ENCODE results near the gene MRPL9.
"Not testable (repeated sequence)": the region's sequence is repeated elsewhere in the genome, so short reads cannot be mapped to it uniquely, and the experiment has no call there.

The MRPL9 gene

GRCh38 chr1:151782741-151783140 lies 19.4 kb upstream of the MRPL9 start:
- no peaks in the 10 kb centered on the region for H3K27me3 ChIP-seq (ENCODE audit: control insufficient read depth in 1 of 2, insufficient read depth in 2 of 2, low read length in 2 of 2)
- no peak overlapping the region for H3K9ac ChIP-seq (ENCODE audit: low read length in 2 of 2)
- H3K9me3 ChIP-seq (ENCODE audit: control insufficient read depth in 2 of 2, low read length in 2 of 2): no peaks in the 10 kb centered on the region
- H3K4me1 ChIP-seq (ENCODE audit: control insufficient read depth, insufficient read depth, low read length): no peaks in the 10 kb centered on the region
- H3K36me3 ChIP-seq (ENCODE audit: control insufficient read depth in 2 of 2, insufficient read depth in 2 of 2, low read length in 2 of 2): peaks cover 11 to 12% of the 10 kb centered on the region in 2 donors
- no peak overlapping the region for H3K4me3 ChIP-seq (ENCODE audit: low read length in 2 of 2)
- H3K27ac ChIP-seq (ENCODE audit: low read length): no peak overlapping the region

DNA sequence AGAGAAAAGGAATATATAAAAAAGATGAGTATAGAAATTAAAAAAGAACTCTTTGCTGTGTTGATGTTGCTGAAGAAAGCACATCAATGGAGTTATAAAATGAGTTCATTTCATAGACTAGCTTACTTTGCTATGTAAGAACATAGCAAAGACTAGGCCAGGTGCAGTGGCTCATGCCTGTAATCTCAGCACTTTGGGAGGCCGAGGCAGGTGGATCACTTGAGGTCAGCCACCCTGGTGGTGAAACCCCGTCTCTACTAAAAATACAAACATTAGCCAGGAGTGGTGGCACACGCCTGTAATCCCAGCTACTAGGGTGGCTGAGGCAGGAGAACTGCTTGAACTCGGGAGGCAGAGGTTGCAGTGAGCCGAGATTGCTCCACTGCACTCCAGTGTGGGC lies 18.7 kb upstream of the MRPL9 start:
- not testable (repeated sequence) for H3K27ac ChIP-seq (ENCODE audit: low read length); H3K4me1 ChIP-seq (ENCODE audit: control insufficient read depth, insufficient read depth, low read length); H3K9me3 ChIP-seq (ENCODE audit: control insufficient read depth in 2 of 2, low read length in 2 of 2); H3K27me3 ChIP-seq (ENCODE audit: control insufficient read depth in 1 of 2, insufficient read depth in 2 of 2, low read length in 2 of 2); H3K4me3 ChIP-seq (ENCODE audit: low read length in 2 of 2); H3K9ac ChIP-seq (ENCODE audit: low read length in 2 of 2)
- H3K36me3 ChIP-seq (ENCODE audit: control insufficient read depth in 2 of 2, insufficient read depth in 2 of 2, low read length in 2 of 2): peaks cover 11 to 12% of the 10 kb centered on the region in 2 donors

DNA sequence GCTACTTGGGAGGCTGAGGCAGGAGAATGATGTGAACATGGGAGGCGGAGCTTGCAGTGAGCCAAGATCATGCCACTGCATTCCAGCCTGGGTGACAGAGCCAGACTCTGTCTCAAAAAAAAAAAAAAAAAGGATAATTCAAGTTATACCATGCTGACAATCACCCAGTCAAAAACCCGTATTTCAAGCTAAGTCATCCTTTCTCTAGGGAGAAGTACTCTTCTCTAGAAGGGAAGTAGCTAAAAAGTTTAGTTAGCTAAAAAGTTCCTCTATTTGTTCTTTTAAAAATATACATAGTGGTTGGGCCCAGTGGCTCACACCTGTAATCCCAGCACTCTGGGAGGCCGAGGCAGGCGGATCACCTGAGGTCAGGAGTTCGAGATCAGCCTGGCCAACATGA lies 17.4 kb upstream of the MRPL9 start:
- H3K27ac ChIP-seq (ENCODE audit: low read length); H3K9me3 ChIP-seq (ENCODE audit: control insufficient read depth in 2 of 2, low read length in 2 of 2); H3K4me1 ChIP-seq (ENCODE audit: control insufficient read depth, insufficient read depth, low read length); H3K4me3 ChIP-seq (ENCODE audit: low read length in 2 of 2); H3K9ac ChIP-seq (ENCODE audit: low read length in 2 of 2); H3K27me3 ChIP-seq (ENCODE audit: control insufficient read depth in 1 of 2, insufficient read depth in 2 of 2, low read length in 2 of 2): not testable (repeated sequence)
- peaks cover 15 to 22% of the 10 kb centered on the region in 2 donors for H3K36me3 ChIP-seq (ENCODE audit: control insufficient read depth in 2 of 2, insufficient read depth in 2 of 2, low read length in 2 of 2)

- H3K4me3 ChIP-seq (ENCODE audit: low read length in 2 of 2): no peak overlapping the region
- no peak overlapping the region for H3K27ac ChIP-seq (ENCODE audit: low read length)
- no peaks in the 10 kb centered on the region for H3K27me3 ChIP-seq (ENCODE audit: control insufficient read depth in 1 of 2, insufficient read depth in 2 of 2, low read length in 2 of 2)
- peaks cover 23 to 30% of the 10 kb centered on the region in 2 donors for H3K36me3 ChIP-seq (ENCODE audit: control insufficient read depth in 2 of 2, insufficient read depth in 2 of 2, low read length in 2 of 2)
- H3K9ac ChIP-seq (ENCODE audit: low read length in 2 of 2): no peak overlapping the region
- H3K9me3 ChIP-seq (ENCODE audit: control insufficient read depth in 2 of 2, low read length in 2 of 2): no peaks in the 10 kb centered on the region
- no peaks in the 10 kb centered on the region for H3K4me1 ChIP-seq (ENCODE audit: control insufficient read depth, insufficient read depth, low read length)
These were observed 16.6 kb upstream of the MRPL9 start for GRCh38 chr1:151779852-151780251.

GRCh38 chr1:151777317-151777716 lies 14.0 kb upstream of the MRPL9 start:
- H3K4me3 ChIP-seq (ENCODE audit: low read length in 2 of 2): no peak overlapping the region
- no peak overlapping the region for H3K27ac ChIP-seq (ENCODE audit: low read length)
- no peaks in the 10 kb centered on the region for H3K4me1 ChIP-seq (ENCODE audit: control insufficient read depth, insufficient read depth, low read length)
- H3K9me3 ChIP-seq (ENCODE audit: control insufficient read depth in 2 of 2, low read length in 2 of 2): no peaks in the 10 kb centered on the region
- H3K9ac ChIP-seq (ENCODE audit: low read length in 2 of 2): no peak overlapping the region
- peaks cover 28 to 38% of the 10 kb centered on the region in 2 donors for H3K36me3 ChIP-seq (ENCODE audit: control insufficient read depth in 2 of 2, insufficient read depth in 2 of 2, low read length in 2 of 2)
- no peaks in the 10 kb centered on the region for H3K27me3 ChIP-seq (ENCODE audit: control insufficient read depth in 1 of 2, insufficient read depth in 2 of 2, low read length in 2 of 2)

DNA sequence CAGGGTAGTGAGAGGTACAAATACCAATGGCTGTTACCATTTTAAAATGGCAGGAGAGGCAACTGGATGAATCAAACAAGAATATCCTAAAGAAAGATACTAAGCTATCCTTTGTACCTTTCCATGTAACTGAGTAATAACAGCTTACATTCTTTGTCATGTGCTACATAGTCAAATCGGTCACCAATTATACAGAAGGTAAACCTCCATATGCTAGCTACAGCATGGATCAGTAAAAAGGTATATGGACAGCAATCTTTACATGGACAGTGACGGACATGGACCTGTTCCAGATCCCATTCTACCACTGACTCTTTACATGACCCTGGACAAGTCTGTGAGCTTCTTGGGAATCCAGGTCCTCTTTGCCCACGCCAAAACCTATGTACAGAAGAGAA lies 13.4 kb upstream of the MRPL9 start:
- no peak overlapping the region for H3K9ac ChIP-seq (ENCODE audit: low read length in 2 of 2)
- peaks cover 28 to 38% of the 10 kb centered on the region in 2 donors for H3K36me3 ChIP-seq (ENCODE audit: control insufficient read depth in 2 of 2, insufficient read depth in 2 of 2, low read length in 2 of 2)
- no peaks in the 10 kb centered on the region for H3K27me3 ChIP-seq (ENCODE audit: control insufficient read depth in 1 of 2, insufficient read depth in 2 of 2, low read length in 2 of 2)
- H3K27ac ChIP-seq (ENCODE audit: low read length): no peak overlapping the region
- H3K9me3 ChIP-seq (ENCODE audit: control insufficient read depth in 2 of 2, low read length in 2 of 2): no peaks in the 10 kb centered on the region
- no peaks in the 10 kb centered on the region for H3K4me1 ChIP-seq (ENCODE audit: control insufficient read depth, insufficient read depth, low read length)
- H3K4me3 ChIP-seq (ENCODE audit: low read length in 2 of 2): no peak overlapping the region

DNA sequence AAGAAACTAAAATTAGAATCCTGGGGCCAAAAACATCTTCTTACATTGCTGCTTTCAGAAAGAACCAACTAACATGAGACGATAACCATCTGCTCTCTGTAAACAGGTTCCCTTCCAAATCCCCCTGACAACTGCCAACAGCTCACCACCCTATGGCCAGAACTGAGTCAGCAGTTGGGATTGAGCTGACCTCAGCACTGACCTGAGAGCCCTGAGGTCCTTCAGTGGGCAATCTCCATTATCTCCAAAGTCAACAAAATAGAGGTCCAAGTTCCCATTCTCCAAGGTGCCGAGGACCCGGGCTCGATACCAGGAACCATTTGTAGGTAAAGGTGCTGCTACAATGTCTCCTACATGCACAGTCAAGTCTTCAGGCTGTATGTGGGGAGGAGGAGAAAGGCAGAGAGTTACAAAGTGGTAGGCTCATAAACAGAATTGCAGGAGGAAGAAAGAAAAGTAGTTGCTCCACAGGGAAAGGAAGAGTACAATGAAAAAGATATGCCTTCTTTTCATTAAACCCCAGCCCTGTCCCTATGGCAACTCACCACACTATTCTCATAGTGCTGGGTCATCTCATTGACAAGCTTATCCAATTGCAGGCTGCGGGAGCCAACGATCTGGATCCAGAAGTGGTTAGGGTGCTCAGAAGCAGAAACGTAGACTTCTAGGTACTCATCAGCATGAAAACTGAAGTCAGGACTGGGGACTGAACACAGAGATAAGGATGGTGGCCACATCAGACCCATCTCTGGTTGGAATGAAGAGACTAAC lies 12.8 kb upstream of the MRPL9 start:
- Histone ChIP-seq H3K36me3 (ENCODE audit: control insufficient read depth in 2 of 2, insufficient read depth in 2 of 2, low read length in 2 of 2) (peaks cover 25 to 34% of the 10 kb centered on the region in 2 donors), H3K4me3 (ENCODE audit: low read length in 2 of 2) (no peak overlapping the region)

DNA sequence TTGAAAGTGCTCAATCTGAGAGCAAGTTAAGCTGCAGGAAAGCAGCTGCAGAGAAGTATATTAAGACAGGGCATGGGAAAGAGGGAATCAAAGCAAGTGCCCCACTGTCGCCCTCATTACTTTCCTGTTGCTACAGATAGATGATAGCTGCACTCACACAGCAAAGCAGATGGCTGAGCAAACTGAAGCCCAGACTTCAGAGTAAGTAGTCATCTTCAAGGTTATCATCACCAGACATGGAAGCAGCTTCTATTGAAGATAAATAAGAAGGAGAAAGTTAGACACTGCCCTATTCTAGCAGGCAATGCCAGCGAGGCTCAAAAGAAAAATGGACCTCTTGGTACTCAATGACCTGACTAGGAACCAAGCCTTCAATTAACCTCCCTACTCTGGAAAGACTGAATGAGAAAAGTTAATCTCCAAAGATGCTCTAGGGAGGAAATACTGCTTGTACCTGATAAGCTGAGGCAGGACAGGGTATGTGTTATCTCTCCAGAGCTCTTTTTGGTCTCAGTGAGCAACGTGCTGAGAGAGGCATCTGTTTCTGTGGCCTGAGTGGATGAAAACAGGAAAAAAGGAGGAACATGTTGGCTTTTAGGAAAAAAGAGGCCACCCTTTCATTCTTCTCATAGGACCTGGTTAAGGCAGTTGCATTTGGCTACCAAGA lies 11.1 kb upstream of the MRPL9 start:
- Histone ChIP-seq H3K27me3 (ENCODE audit: control insufficient read depth in 1 of 2, insufficient read depth in 2 of 2, low read length in 2 of 2) (no peaks in the 10 kb centered on the region), H3K36me3 (ENCODE audit: control insufficient read depth in 2 of 2, insufficient read depth in 2 of 2, low read length in 2 of 2) (peaks cover 22 to 34% of the 10 kb centered on the region in 2 donors), H3K9ac (ENCODE audit: low read length in 2 of 2) (no peak overlapping the region), H3K4me1 (ENCODE audit: control insufficient read depth, insufficient read depth, low read length) (no peaks in the 10 kb centered on the region), H3K27ac (ENCODE audit: low read length) (no peak overlapping the region), H3K9me3 (ENCODE audit: control insufficient read depth in 2 of 2, low read length in 2 of 2) (no peaks in the 10 kb centered on the region), H3K4me3 (ENCODE audit: low read length in 2 of 2) (no peak overlapping the region)

More for the DNA sequence above, 12.8 kb upstream of the MRPL9 start:
- Histone ChIP-seq H3K27me3 (ENCODE audit: control insufficient read depth in 1 of 2, insufficient read depth in 2 of 2, low read length in 2 of 2) (no peaks in the 10 kb centered on the region), H3K4me1 (ENCODE audit: control insufficient read depth, insufficient read depth, low read length) (no peaks in the 10 kb centered on the region), H3K9me3 (ENCODE audit: control insufficient read depth in 2 of 2, low read length in 2 of 2) (no peaks in the 10 kb centered on the region), H3K9ac (ENCODE audit: low read length in 2 of 2) (no peak overlapping the region), H3K27ac (ENCODE audit: low read length) (no peak overlapping the region)

DNA sequence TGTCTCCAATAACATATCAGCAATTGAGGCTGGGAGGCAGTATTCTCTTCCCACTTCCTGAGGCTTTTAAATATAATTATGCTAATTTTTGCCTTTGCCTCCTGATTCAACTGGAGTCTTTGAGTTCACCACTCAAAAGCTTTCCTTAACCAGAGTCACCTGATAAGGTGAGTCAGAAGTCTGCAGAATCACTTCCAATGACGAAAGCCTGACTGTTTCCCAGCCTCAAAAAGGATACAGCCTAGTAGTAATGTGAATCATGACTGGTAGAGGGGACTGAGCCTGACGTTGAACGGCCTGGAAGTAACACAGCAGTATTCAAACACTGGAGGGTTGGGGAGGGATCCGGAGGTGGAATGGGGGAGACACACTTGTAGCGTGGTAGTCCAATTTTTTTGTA lies 10.4 kb upstream of the MRPL9 start:
- Histone ChIP-seq H3K36me3 (ENCODE audit: control insufficient read depth in 2 of 2, insufficient read depth in 2 of 2, low read length in 2 of 2) (peaks cover 21 to 33% of the 10 kb centered on the region in 2 donors), H3K27ac (ENCODE audit: low read length) (no peak overlapping the region), H3K4me3 (ENCODE audit: low read length in 2 of 2) (no peak overlapping the region), H3K4me1 (ENCODE audit: control insufficient read depth, insufficient read depth, low read length) (no peaks in the 10 kb centered on the region), H3K9me3 (ENCODE audit: control insufficient read depth in 2 of 2, low read length in 2 of 2) (no peaks in the 10 kb centered on the region), H3K27me3 (ENCODE audit: control insufficient read depth in 1 of 2, insufficient read depth in 2 of 2, low read length in 2 of 2) (no peaks in the 10 kb centered on the region), H3K9ac (ENCODE audit: low read length in 2 of 2) (no peak overlapping the region)

- H3K4me3 ChIP-seq (ENCODE audit: low read length in 2 of 2); H3K9me3 ChIP-seq (ENCODE audit: control insufficient read depth in 2 of 2, low read length in 2 of 2); H3K27ac ChIP-seq (ENCODE audit: low read length); H3K9ac ChIP-seq (ENCODE audit: low read length in 2 of 2); H3K36me3 ChIP-seq (ENCODE audit: control insufficient read depth in 2 of 2, insufficient read depth in 2 of 2, low read length in 2 of 2); H3K4me1 ChIP-seq (ENCODE audit: control insufficient read depth, insufficient read depth, low read length); H3K27me3 ChIP-seq (ENCODE audit: control insufficient read depth in 1 of 2, insufficient read depth in 2 of 2, low read length in 2 of 2): not testable (repeated sequence)
These were observed 6.0 kb upstream of the MRPL9 start for GRCh38 chr1:151769270-151769669.
